K562 (cell line): Measurements from ENCODE around the gene FITM2. TPM values are rescaled to one million over a fixed set of nuclear protein-coding genes. Genes with fewer than 3 reads are reported as not detected.

ENCODE experiments used
- CHD4 ChIP-seq: fragments of 200-600 bp; sonication (generic); IDR thresholded peaks from 3 replicates; pipeline ENCODE4 v1.6.1; 2012; ENCODE audit warnings: low read depth, mild to moderate bottlenecking, mixed read lengths, low read length, inconsistent platforms; ENCODE audit not compliant: insufficient read depth, insufficient replicate concordance, poor library complexity, severe bottlenecking
- CUX1 ChIP-seq: fragments of 200-800 bp; sonication (Bioruptor generic); IDR thresholded peaks from 2 replicates; pipeline ENCODE4 v1.6.1; 2016; ENCODE audit warnings: missing genetic modification characterization, missing compliant biosample characterization
- FOXA3 ChIP-seq, 2 experiments: fragments of 450-650 bp in 1 of 2; sonication (generic) in 1 of 2; formaldehyde crosslinking; IDR thresholded peaks in 1 of 2; conservative IDR thresholded peaks in 1 of 2; 2 replicates each; pipeline versions ENCODE4 v1.4.0 to v1.8.0; 2020 to 2022; ENCODE audit warnings: mild to moderate bottlenecking in 2 of 2, missing genetic modification reagents in 1 of 2
- FOXM1 ChIP-seq, 2 experiments: fragments of 450-650 bp in 1 of 2; sonication (generic) in 1 of 2; formaldehyde crosslinking in 1 of 2; IDR thresholded peaks; 2 replicates each; pipeline versions ENCODE4 v1.6.1 to v1.9.0; 2017 to 2022; ENCODE audit warnings: low read depth in 2 of 2, mild to moderate bottlenecking in 2 of 2, missing genetic modification reagents in 1 of 2, moderate library complexity in 1 of 2
- HIVEP1 ChIP-seq: fragments of 250-450 bp; sonication (Bioruptor Pico); IDR thresholded peaks from 2 replicates; pipeline ENCODE4 v1.4.0; 2020; ENCODE audit warnings: mild to moderate bottlenecking
- HMG20A ChIP-seq: fragments of 450-650 bp; formaldehyde crosslinking; conservative IDR thresholded peaks from 2 replicates; pipeline ENCODE4 v1.4.0; 2020; ENCODE audit warnings: mild to moderate bottlenecking, mixed read lengths
- HNRNPLL ChIP-seq: fragments of 200-400 bp; formaldehyde crosslinking; IDR thresholded peaks from 2 replicates; pipeline ENCODE4 v1.6.1; 2017; ENCODE audit warnings: low read length, low read depth, mild to moderate bottlenecking; ENCODE audit not compliant: poor library complexity, severe bottlenecking
- MLX ChIP-seq, 2 experiments: fragments of 450-650 bp in 1 of 2; sonication (generic) in 1 of 2; formaldehyde crosslinking; conservative IDR thresholded peaks; 2 replicates each; pipeline versions ENCODE4 v1.4.0 to v1.8.1; 2020 to 2022; ENCODE audit warnings: mild to moderate bottlenecking in 1 of 2, missing genetic modification reagents in 1 of 2
- PATZ1 ChIP-seq: fragments of 250-450 bp; sonication (Bioruptor Pico); IDR thresholded peaks from 2 replicates; pipeline ENCODE4 v1.5.0; 2020; ENCODE audit warnings: mild to moderate bottlenecking, borderline replicate concordance
- SLC30A9 ChIP-seq: fragments of 250-450 bp; sonication (Bioruptor Pico); IDR thresholded peaks from 2 replicates; pipeline ENCODE4 v1.8.0; 2022; ENCODE audit warnings: mild to moderate bottlenecking, moderate library complexity
- ZMIZ1 ChIP-seq, 2 experiments: fragments of 150-350 bp in 1 of 2; IDR thresholded peaks; 2 replicates each; pipeline ENCODE4 v1.6.1; 2012 to 2016; ENCODE audit warnings: low read depth in 2 of 2, low read length in 2 of 2, mild to moderate bottlenecking in 1 of 2, moderate library complexity in 1 of 2
- ZNF274 ChIP-seq: IDR thresholded peaks from 2 replicates; pipeline ENCODE4 v1.6.1; 2011; ENCODE audit warnings: low read depth, mild to moderate bottlenecking, low read length, moderate library complexity, borderline replicate concordance
- polyA plus RNA-seq, 8 experiments: library from polyadenylated mRNA; depleted of rRNA in 4 of 8; stranded (reverse) in 5 of 8; unstranded in 3 of 8; fragments of >200 nt; fragmentation: Nextera tagmentation in 2 of 8; fragmentation: Illumina TruSeq in 1 of 8; extraction: Ambion mirVana in 2 of 8; extraction: Trizol in 1 of 8; gene quantifications; 2 replicates each; pipeline versions ENCODE4 v1.2.1 to v1.2.3, GENCODE V29; 2011 to 2014; ENCODE audit warnings: inconsistent platforms in 1 of 8, missing spikeins in 1 of 8
- total RNA-seq, 7 experiments: library from RNA; depleted of rRNA in 6 of 7; stranded (reverse); fragments of >200 nt in 6 of 7; fragmentation: Illumina TruSeq in 2 of 7; extraction: Trizol in 2 of 7; gene quantifications; 2 replicates each; pipeline versions ENCODE4 v1.2.1 to v1.2.3, GENCODE V29; 2011 to 2021; ENCODE audit warnings: low replicate concordance in 1 of 7

The FITM2 gene
- total and polyA plus RNA-seq, 9 of the 15 experiments (the other 6 are each of a cell fraction or from before 2014, with no cell fraction given) = 0.64 to 2.8 (median 1.8) TPM

GRCh38 chr20:44309763-44310663 lies 989 bp downstream of the FITM2 start (continued):
- TF ChIP-seq MLX (CRISPR knock-in tag; conservative IDR thresholded peaks at IDR 0.05) = no peak
- no peak for TF ChIP-seq ZMIZ1 (IDR thresholded peaks at IDR 0.05; ENCODE audit: low read depth in 2 of 2, low read length in 2 of 2)
- TF ChIP-seq CHD4 = no peak
- TF ChIP-seq HNRNPLL = no peak
- TF ChIP-seq CUX1 = no peak
- no peak for TF ChIP-seq PATZ1 (CRISPR knock-in tag)
- TF ChIP-seq ZNF274 = no peak
- TF ChIP-seq HMG20A = no peak
- TF ChIP-seq HIVEP1 = no peak
- no peak for TF ChIP-seq FOXM1 (IDR thresholded peaks at IDR 0.05; ENCODE audit: low read depth)
- TF ChIP-seq FOXM1 (CRISPR knock-in tag; IDR thresholded peaks at IDR 0.05; ENCODE audit: low read depth) = no peak
- no peak for TF ChIP-seq FOXA3 (CRISPR knock-in tag; conservative IDR thresholded peaks at IDR 0.05 in 1 of 2, IDR thresholded peaks at IDR 0.05 in 1 of 2)
- no peak for TF ChIP-seq SLC30A9
